NT2/D1 (cell line): Measurements from ENCODE around the gene CACNB1.

Experiments
- SUZ12 ChIP-seq: IDR thresholded peaks from 2 replicates; pipeline ENCODE4 v1.6.1; 2011; ENCODE audit not compliant: insufficient read length, insufficient read depth; ENCODE audit errors: extremely low read depth
- YY1 ChIP-seq: IDR thresholded peaks from 2 replicates; pipeline ENCODE4 v1.6.1; 2011; ENCODE audit not compliant: insufficient read length, insufficient read depth
- ZNF274 ChIP-seq: IDR thresholded peaks from 2 replicates; pipeline ENCODE4 v1.6.1; 2011; ENCODE audit warnings: mild to moderate bottlenecking, low read depth, low read length

DNA sequence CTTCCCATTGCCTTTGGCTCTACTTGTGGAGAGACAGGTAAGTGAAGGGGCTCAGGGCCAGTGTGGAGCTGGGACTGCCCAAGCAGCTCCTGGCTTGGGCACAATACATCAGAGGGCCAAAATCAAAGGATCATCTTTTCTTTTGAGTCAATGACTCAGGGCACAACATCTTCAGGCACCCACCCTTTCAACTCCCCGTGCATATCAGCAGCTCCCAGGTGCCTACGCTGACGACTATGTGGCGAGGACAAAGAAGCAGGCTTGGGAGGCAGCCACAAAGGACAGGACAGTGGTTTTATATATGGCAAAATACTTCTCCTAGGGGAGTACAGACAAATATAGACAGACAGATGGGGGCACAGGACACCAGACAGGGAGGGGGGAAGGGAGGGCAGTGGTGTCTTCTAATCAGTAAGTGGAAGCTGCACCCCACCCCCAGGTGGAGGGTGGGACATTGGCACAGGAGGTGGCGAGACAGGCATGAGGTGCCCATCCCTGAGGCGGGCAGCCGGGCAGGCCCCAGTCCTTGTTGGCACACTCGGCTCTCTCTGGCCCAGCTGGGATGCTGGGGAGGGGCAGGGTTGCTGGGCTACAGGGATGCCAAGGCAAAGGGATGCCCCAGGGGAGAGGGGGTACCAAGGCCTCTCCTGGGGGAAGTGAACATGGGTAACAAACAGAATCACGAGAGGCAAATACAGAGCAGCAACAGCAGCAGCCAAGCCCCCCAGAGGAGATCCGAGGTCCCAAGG, 23.8 kb downstream of the CACNB1 start:
- no peak for TF ChIP-seq ZNF274
- no peak for TF ChIP-seq YY1
- no peak for TF ChIP-seq SUZ12
